Measurements from ENCODE around the gene MRPL27.

GRCh38 chr17:50397111-50397918, 24.3 kb upstream of the MRPL27 start, which contains the start of gene LRRC59:
- TF ChIP-seq, protein P1, sequence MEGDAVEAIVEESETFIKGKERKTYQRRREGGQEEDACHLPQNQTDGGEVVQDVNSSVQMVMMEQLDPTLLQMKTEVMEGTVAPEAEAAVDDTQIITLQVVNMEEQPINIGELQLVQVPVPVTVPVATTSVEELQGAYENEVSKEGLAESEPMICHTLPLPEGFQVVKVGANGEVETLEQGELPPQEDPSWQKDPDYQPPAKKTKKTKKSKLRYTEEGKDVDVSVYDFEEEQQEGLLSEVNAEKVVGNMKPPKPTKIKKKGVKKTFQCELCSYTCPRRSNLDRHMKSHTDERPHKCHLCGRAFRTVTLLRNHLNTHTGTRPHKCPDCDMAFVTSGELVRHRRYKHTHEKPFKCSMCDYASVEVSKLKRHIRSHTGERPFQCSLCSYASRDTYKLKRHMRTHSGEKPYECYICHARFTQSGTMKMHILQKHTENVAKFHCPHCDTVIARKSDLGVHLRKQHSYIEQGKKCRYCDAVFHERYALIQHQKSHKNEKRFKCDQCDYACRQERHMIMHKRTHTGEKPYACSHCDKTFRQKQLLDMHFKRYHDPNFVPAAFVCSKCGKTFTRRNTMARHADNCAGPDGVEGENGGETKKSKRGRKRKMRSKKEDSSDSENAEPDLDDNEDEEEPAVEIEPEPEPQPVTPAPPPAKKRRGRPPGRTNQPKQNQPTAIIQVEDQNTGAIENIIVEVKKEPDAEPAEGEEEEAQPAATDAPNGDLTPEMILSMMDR (conservative IDR thresholded peaks at IDR 0.05; ENCODE audit: low read length) = peak; percentile 86
- TF ChIP-seq EZH2phosphoT487 (IDR thresholded peaks at IDR 0.05; ENCODE audit: borderline replicate concordance) = no peak
